Endothelial cell (in vitro differentiated cells): ENCODE measurements around the gene PCED1A. TPM values are rescaled to one million over a fixed set of nuclear protein-coding genes. Genes with fewer than 3 reads are reported as not detected.

Experiments used
- DNase-seq: peaks from one replicate; pipeline ENCODE4 v3.0.0; 2021; ENCODE audit warnings: low spot score
- H3K27ac Mint-ChIP-seq: one replicate; pipeline ENCODE4 v1.8.0; 2021; ENCODE audit warnings: mixed read lengths, inconsistent platforms; ENCODE audit not compliant: unreplicated experiment
- H3K27me3 Mint-ChIP-seq: one replicate; pipeline ENCODE4 v1.8.0; 2021; ENCODE audit warnings: mild to moderate bottlenecking, moderate library complexity, mixed read lengths, inconsistent platforms; ENCODE audit not compliant: unreplicated experiment
- H3K36me3 Mint-ChIP-seq: one replicate; pipeline ENCODE4 v1.8.0; 2021; ENCODE audit warnings: mild to moderate bottlenecking, low read depth, mixed read lengths, inconsistent platforms; ENCODE audit not compliant: unreplicated experiment
- H3K4me1 Mint-ChIP-seq: one replicate; pipeline ENCODE4 v1.8.0; 2021; ENCODE audit warnings: mild to moderate bottlenecking, mixed read lengths, inconsistent platforms; ENCODE audit not compliant: unreplicated experiment
- H3K4me3 Mint-ChIP-seq: one replicate; pipeline ENCODE4 v1.8.0; 2021; ENCODE audit warnings: mild to moderate bottlenecking, mixed read lengths, inconsistent platforms; ENCODE audit not compliant: unreplicated experiment
- H3K9me3 Mint-ChIP-seq: one replicate; pipeline ENCODE4 v1.8.0; 2021; ENCODE audit warnings: mixed read lengths, inconsistent platforms; ENCODE audit not compliant: unreplicated experiment
- CTCF ChIP-seq: fragments of 200-600 bp; sonication (generic); IDR thresholded peaks from one replicate; pipeline ENCODE4 v1.5.0; 2021; ENCODE audit warnings: antibody characterized with exemption; ENCODE audit not compliant: unreplicated experiment
- total RNA-seq: library from RNA; stranded (reverse); fragmentation: NEBNext Ultra II Directional; extraction: Animal tissue kit (Norgen Biotek cat#: 25700); gene quantifications from one replicate; pipeline ENCODE4 v1.2.1, GENCODE V29; 2021; ENCODE audit not compliant: unreplicated experiment

The PCED1A gene
- total RNA-seq, 1 donor from 2014 or later: 30.9 TPM

- Mint-ChIP-seq H3K4me3 (no peak overlapping the region), H3K4me1 (no peaks in the 10 kb centered on the region)
These were observed 11.1 kb downstream of the PCED1A start for GRCh38 chr20:2829376-2829775.

GRCh38 chr20:2826655-2827054, 13.8 kb downstream of the PCED1A start:
- Mint-ChIP-seq H3K4me3 (no peak overlapping the region), H3K36me3 (no peaks in the 10 kb centered on the region), H3K4me1 (no peaks in the 10 kb centered on the region), H3K27me3 (peaks cover 2% of the 10 kb centered on the region), H3K9me3 (peaks cover 4% of the 10 kb centered on the region), H3K27ac (no peak overlapping the region)
- no peak for DNase-seq
- no peak for TF ChIP-seq CTCF

More at GRCh38 chr20:2829376-2829775, 11.1 kb downstream of the PCED1A start:
- TF ChIP-seq CTCF: no peak
- peaks cover 4% of the 10 kb centered on the region for H3K9me3 Mint-ChIP-seq
- H3K36me3 Mint-ChIP-seq: no peaks in the 10 kb centered on the region
- H3K27me3 Mint-ChIP-seq: peaks cover 1% of the 10 kb centered on the region
- no peak overlapping the region for H3K27ac Mint-ChIP-seq
- no peak for DNase-seq

GRCh38 chr20:2825761-2826160, 14.7 kb downstream of the PCED1A start:
- Mint-ChIP-seq H3K27ac (no peak overlapping the region), H3K4me3 (peak overlapping the region; percentile 7), H3K4me1 (no peaks in the 10 kb centered on the region), H3K27me3 (peaks cover 4% of the 10 kb centered on the region), H3K9me3 (peaks cover 4% of the 10 kb centered on the region), H3K36me3 (no peaks in the 10 kb centered on the region)
- DNase-seq: no peak
- TF ChIP-seq CTCF: no peak

- Mint-ChIP-seq H3K9me3 (peaks cover 4% of the 10 kb centered on the region), H3K36me3 (peaks cover 10% of the 10 kb centered on the region), H3K4me1 (peaks cover 5% of the 10 kb centered on the region), H3K27ac (no peak overlapping the region), H3K4me3 (no peak overlapping the region), H3K27me3 (peaks cover 18% of the 10 kb centered on the region)
- no peak for TF ChIP-seq CTCF
- DNase-seq: no peak
These were observed 18.4 kb downstream of the PCED1A start for GRCh38 chr20:2822073-2822472.

- no peak overlapping the region for H3K27ac Mint-ChIP-seq
- H3K27me3 Mint-ChIP-seq: peaks cover 20% of the 10 kb centered on the region
- TF ChIP-seq CTCF: no peak
- no peak for DNase-seq
- peak overlapping the region; percentile 32 for H3K4me3 Mint-ChIP-seq
- peaks cover 10% of the 10 kb centered on the region for H3K36me3 Mint-ChIP-seq
- H3K4me1 Mint-ChIP-seq: peaks cover 5% of the 10 kb centered on the region
- peaks cover 4% of the 10 kb centered on the region for H3K9me3 Mint-ChIP-seq
These were observed 19.3 kb downstream of the PCED1A start for GRCh38 chr20:2820896-2821869.
